Measurements from ENCODE around the gene TMEM161A.

Gene TMEM161A

GRCh38 chr19:19165396-19165795 lies 27.1 kb upstream of the TMEM161A start:
- TF ChIP-seq CTCF (IDR thresholded peaks at IDR 0.05) (no peak), ZFX (IDR thresholded peaks at IDR 0.05; ENCODE audit: borderline replicate concordance) (no peak)
- no peak overlapping the region for H3K27ac ChIP-seq

- TF ChIP-seq CTCF (IDR thresholded peaks at IDR 0.05) (no peak), ZFX (IDR thresholded peaks at IDR 0.05; ENCODE audit: borderline replicate concordance) (no peak)
- H3K27ac ChIP-seq: no peak overlapping the region
Measured at GRCh38 chr19:19162495-19162894, 24.2 kb upstream of the TMEM161A start.

GRCh38 chr19:19160461-19161035 lies 22.3 kb upstream of the TMEM161A start:
- TF ChIP-seq CTCF (IDR thresholded peaks at IDR 0.05): no peak
- no peak for TF ChIP-seq ZFX (IDR thresholded peaks at IDR 0.05; ENCODE audit: borderline replicate concordance)
- no peak overlapping the region for H3K27ac ChIP-seq

GRCh38 chr19:19159534-19159933 lies 21.3 kb upstream of the TMEM161A start:
- no peak overlapping the region for H3K27ac ChIP-seq
- TF ChIP-seq CTCF (IDR thresholded peaks at IDR 0.05): no peak
- TF ChIP-seq ZFX (IDR thresholded peaks at IDR 0.05; ENCODE audit: borderline replicate concordance): no peak

- TF ChIP-seq ZFX (IDR thresholded peaks at IDR 0.05; ENCODE audit: borderline replicate concordance): no peak
- H3K27ac ChIP-seq: no peak overlapping the region
Measured at GRCh38 chr19:19157808-19158207, 19.5 kb upstream of the TMEM161A start.

- H3K27ac ChIP-seq: no peak overlapping the region
- no peak for TF ChIP-seq ZFX (IDR thresholded peaks at IDR 0.05; ENCODE audit: borderline replicate concordance)
- no peak for TF ChIP-seq CTCF (IDR thresholded peaks at IDR 0.05)
Measured at GRCh38 chr19:19155495-19156219, 17.4 kb upstream of the TMEM161A start.

- H3K27ac ChIP-seq: no peak overlapping the region
- TF ChIP-seq CTCF (IDR thresholded peaks at IDR 0.05) (no peak), ZFX (IDR thresholded peaks at IDR 0.05; ENCODE audit: borderline replicate concordance) (no peak)
Measured at GRCh38 chr19:19154768-19155494, 16.7 kb upstream of the TMEM161A start.
